ENCODE data around the gene DGCR8.

Gene DGCR8

GRCh38 chr22:20142711-20143621 lies 62.9 kb downstream of the DGCR8 start:
- TF ChIP-seq CTCF (IDR thresholded peaks at IDR 0.05): no peak
- Histone ChIP-seq H3K27ac (no peak overlapping the region), H3K4me3 (no peak overlapping the region)
- DNase-seq (ENCODE audit: low spot score): no peak

- no peak overlapping the region for H3K4me3 ChIP-seq
- DNase-seq (ENCODE audit: low spot score): no peak
- TF ChIP-seq CTCF (IDR thresholded peaks at IDR 0.05): no peak
- no peak overlapping the region for H3K27ac ChIP-seq
These were observed 64.0 kb downstream of the DGCR8 start for GRCh38 chr22:20143883-20144665.

- Histone ChIP-seq H3K27ac (no peak overlapping the region), H3K4me3 (no peak overlapping the region)
- TF ChIP-seq CTCF (IDR thresholded peaks at IDR 0.05): no peak
- DNase-seq (ENCODE audit: low spot score): no peak
These were observed 65.3 kb downstream of the DGCR8 start for GRCh38 chr22:20145206-20145831.

- TF ChIP-seq CTCF (IDR thresholded peaks at IDR 0.05): no peak
- Histone ChIP-seq H3K27ac (no peak overlapping the region), H3K4me3 (no peak overlapping the region)
- DNase-seq (ENCODE audit: low spot score): no peak
These were observed 65.8 kb downstream of the DGCR8 start for GRCh38 chr22:20145832-20146223.

- no peak for TF ChIP-seq CTCF (IDR thresholded peaks at IDR 0.05)
- Histone ChIP-seq H3K4me3 (no peak overlapping the region), H3K27ac (no peak overlapping the region)
- DNase-seq (ENCODE audit: low spot score): no peak
These were observed 66.7 kb downstream of the DGCR8 start for GRCh38 chr22:20146777-20147176.

GRCh38 chr22:20147237-20147988 lies 67.4 kb downstream of the DGCR8 start:
- DNase-seq (ENCODE audit: low spot score): no peak
- Histone ChIP-seq H3K27ac (no peak overlapping the region), H3K4me3 (no peak overlapping the region)
- no peak for TF ChIP-seq CTCF (IDR thresholded peaks at IDR 0.05)
